ENCODE measurements around the gene INSYN2B. TPM values are rescaled to one million over a fixed set of nuclear protein-coding genes. Genes with fewer than 3 reads are reported as not detected.

INSYN2B gene
- total and polyA plus RNA-seq, 2 of the 8 experiments (the other 6 are each of a cell fraction or from before 2014, with no cell fraction given) = not detected

DNA sequence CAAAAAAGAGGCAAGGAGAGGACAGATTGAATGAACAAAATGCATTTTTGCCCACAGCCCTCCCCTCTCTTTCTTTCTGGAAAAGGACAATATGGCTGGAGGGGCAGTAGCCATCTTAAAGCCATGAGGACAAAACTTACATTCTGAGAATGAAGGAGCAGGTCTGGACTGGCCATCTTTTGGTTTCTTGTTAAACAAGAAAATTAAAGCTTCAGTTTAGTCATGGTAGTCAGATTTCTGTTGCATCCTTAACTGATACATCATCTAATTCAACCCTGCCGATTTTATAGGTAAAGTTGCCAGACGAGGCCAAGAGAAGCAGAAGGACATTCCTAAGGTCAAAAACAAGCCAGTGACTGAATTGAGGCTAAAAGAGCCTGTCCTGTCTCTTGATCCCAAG is 31.5 kb upstream of the INSYN2B start:
- H2BK5ac ChIP-seq (ENCODE audit: low read depth, low read length) = no peak overlapping the region
- H3K23ac ChIP-seq (ENCODE audit: insufficient read length) = no peak overlapping the region
- no peak overlapping the region for H2AK5ac ChIP-seq (ENCODE audit: low read depth, low read length)
- no peak overlapping the region for H2BK20ac ChIP-seq (ENCODE audit: low read length)
- no peak overlapping the region for H3K4ac ChIP-seq (replicated peaks; ENCODE audit: insufficient read length, low read depth, low read length)
- H4K8ac ChIP-seq (ENCODE audit: extremely low read depth, insufficient read depth, low read length) = no peak overlapping the region
- no peak overlapping the region for H3K9ac ChIP-seq (replicated peaks in 1 of 4; ENCODE audit: extremely low read depth in 1 of 4, low read depth in 3 of 4, low read length in 3 of 4)
- no peak overlapping the region for H4K91ac ChIP-seq (replicated peaks; ENCODE audit: insufficient read length, low read length)
- no peaks in the 10 kb centered on the region for H4K20me1 ChIP-seq (replicated peaks in 1 of 2; ENCODE audit: control insufficient read depth in 1 of 2, insufficient read depth in 2 of 2, low read length in 2 of 2)
- H3K56ac ChIP-seq (replicated peaks; ENCODE audit: insufficient read length, low read depth, low read length) = no peak overlapping the region
- no peak overlapping the region for H3K14ac ChIP-seq (ENCODE audit: insufficient read length)
- H2AFZ ChIP-seq (ENCODE audit: low read length) = no peak overlapping the region
- H3K79me1 ChIP-seq (ENCODE audit: low read depth, low read length) = no peaks in the 10 kb centered on the region
- H2BK120ac ChIP-seq (replicated peaks; ENCODE audit: low read depth, low read length) = no peak overlapping the region
- H3K4me3 ChIP-seq (ENCODE audit: extremely low read depth in 1 of 4, insufficient read depth in 2 of 4, low read depth in 3 of 4, low read length in 4 of 4) = no peak overlapping the region
- POLR2A ChIA-PET (ENCODE audit: partially characterized antibody) = no interaction called here
- H3K4me1 ChIP-seq (replicated peaks in 1 of 4; ENCODE audit: control insufficient read depth in 3 of 4, insufficient read depth in 4 of 4, low read length in 3 of 4) = no peaks in the 10 kb centered on the region
- H3K9me3 ChIP-seq (ENCODE audit: insufficient read depth in 2 of 2, low read depth in 1 of 2, low read length in 1 of 2) = no peaks in the 10 kb centered on the region
- no peak overlapping the region for H3K27ac ChIP-seq (ENCODE audit: low read depth, low read length)
- DNase-seq (ENCODE audit: low read depth in 1 of 2, low spot score in 2 of 2) = no peak
- CTCF ChIA-PET (ENCODE audit: partially characterized antibody) = interaction anchor here (0.7 kb wide), 1 partner anchor 191 kb away, joined by 3 read pairs; no protein-coding TSS in a partner anchor
- no peak overlapping the region for H4K5ac ChIP-seq (ENCODE audit: insufficient read length, low read depth, low read length)
- no peak overlapping the region for H2BK12ac ChIP-seq (ENCODE audit: low read depth, low read length)
- no peak for FAIRE-seq
- no peaks in the 10 kb centered on the region for H3K79me2 ChIP-seq (ENCODE audit: control insufficient read depth in 1 of 2, insufficient read depth in 2 of 2, low read length in 2 of 2)
- H2BK15ac ChIP-seq (ENCODE audit: low read length) = no peak overlapping the region
- no peaks in the 10 kb centered on the region for H3K23me2 ChIP-seq (ENCODE audit: low read depth, low read length)
- H3K27me3 ChIP-seq (replicated peaks in 1 of 4; ENCODE audit: control insufficient read depth in 3 of 4, extremely low read depth in 1 of 4, insufficient read depth in 3 of 4, low read length in 3 of 4) = no peaks in the 10 kb centered on the region
- H3K18ac ChIP-seq (ENCODE audit: extremely low read depth, low read length) = no peak overlapping the region
- WGBS, 2 experiments (ENCODE audit: extremely low coverage in 1 of 2, insufficient coverage in 1 of 2, insufficient read length in 1 of 2, insufficient replicate concordance in 2 of 2, low coverage in 1 of 2, low lambda C conversion rate in 2 of 2, missing lambda C conversion rate in 1 of 2) = 100% methylated on average over 2 of the region's 2 CpGs; no CpG with 5 or more reads in 1 of the 2 experiments
- no peaks in the 10 kb centered on the region for H3K36me3 ChIP-seq (ENCODE audit: control insufficient read depth in 2 of 4, insufficient read depth in 4 of 4, low read length in 3 of 4)
- H3K4me2 ChIP-seq (ENCODE audit: insufficient read depth in 1 of 2, low read depth in 2 of 2, low read length in 2 of 2) = no peak overlapping the region
